HG02981 (cell line): ENCODE data around the gene SULT4A1.
"Not testable (repeated sequence)": the region's sequence is repeated elsewhere in the genome, so short reads cannot be mapped to it uniquely, and the experiment has no call there.

Source experiments
- ATAC-seq: cut with Tn5 transposase; IDR thresholded peaks from one replicate; pipeline ENCODE4 v1.9.1; 2021; ENCODE audit warnings: mild to moderate bottlenecking, moderate library complexity; ENCODE audit not compliant: unreplicated experiment

The SULT4A1 gene

DNA sequence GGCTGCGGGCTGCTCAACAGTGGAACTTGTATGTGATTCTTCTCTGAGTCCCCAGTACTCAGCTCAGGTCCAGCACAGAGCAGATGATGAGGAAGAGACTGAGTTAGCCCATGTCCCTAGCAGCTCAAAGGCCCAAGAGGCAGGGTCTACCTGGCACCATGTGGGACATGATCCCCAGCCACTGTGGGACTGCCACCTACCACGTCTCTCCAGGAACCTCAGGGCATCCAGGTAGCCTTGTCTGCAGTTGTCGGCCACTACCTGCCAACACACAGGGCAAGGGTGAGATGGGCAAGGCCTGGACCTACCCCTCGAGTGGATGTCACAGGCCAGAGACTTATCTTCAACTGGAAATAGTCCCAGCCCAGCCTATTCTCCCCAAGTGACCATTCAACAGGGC is 25.1 kb upstream of the SULT4A1 start:
- ATAC-seq, result no peak

DNA sequence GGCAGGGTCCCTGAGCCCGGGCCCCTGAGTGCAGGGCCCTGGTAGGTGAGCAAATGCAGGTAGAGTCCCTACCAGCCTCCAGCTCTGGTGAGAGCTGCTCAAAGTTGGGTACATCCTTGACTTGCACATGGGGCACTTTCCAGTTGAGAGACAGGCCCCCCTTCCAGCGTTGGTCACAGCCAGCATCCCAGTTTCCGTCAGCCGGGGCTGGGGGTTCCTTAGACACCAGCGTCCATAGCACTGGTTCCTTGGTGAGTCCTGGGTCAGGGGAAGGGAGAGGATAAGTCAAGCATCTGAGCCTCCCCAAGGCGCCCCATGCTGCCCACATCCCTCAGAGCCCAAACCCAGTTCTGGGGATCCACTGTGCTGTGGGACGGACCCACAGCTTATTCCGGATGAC is 23.9 kb upstream of the SULT4A1 start:
- ATAC-seq, result no peak

DNA sequence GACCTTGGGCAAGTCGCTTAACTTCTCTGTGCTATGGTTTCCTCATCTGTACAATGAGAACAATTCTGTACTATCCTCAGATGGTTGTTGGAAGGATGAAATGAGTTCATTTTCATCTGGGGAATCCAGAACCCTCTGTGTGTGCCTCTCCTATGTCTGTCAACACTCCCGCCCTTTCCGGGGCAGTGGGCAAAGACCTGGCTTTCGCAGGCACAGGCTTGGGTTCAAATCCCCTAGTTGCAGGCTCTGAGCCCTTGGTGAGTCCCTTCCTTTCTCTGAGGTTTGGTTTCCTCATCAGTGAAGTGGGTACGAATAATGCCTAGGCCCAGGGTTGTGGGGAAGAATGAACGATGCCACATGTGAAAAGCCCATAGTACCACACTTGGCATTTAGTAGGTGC is 23.5 kb upstream of the SULT4A1 start:
- no peak for ATAC-seq

DNA sequence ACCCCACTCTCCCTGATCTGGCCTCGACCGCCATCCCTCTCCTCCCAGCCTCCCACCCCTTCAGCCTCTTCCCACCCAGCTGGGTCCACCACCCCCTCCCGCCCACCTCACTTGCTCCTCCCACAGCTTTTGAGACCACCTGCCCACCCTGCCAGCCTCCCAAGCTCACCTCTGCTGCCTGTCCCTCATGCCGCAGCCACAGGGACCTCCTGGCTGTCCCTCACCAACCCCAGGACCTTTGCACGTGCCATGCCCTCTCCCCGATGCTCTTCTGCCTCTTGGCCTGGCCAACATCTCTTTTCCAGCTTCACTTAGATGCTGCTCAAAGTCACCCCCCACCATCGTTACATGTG is 23.0 kb upstream of the SULT4A1 start:
- no peak for ATAC-seq

DNA sequence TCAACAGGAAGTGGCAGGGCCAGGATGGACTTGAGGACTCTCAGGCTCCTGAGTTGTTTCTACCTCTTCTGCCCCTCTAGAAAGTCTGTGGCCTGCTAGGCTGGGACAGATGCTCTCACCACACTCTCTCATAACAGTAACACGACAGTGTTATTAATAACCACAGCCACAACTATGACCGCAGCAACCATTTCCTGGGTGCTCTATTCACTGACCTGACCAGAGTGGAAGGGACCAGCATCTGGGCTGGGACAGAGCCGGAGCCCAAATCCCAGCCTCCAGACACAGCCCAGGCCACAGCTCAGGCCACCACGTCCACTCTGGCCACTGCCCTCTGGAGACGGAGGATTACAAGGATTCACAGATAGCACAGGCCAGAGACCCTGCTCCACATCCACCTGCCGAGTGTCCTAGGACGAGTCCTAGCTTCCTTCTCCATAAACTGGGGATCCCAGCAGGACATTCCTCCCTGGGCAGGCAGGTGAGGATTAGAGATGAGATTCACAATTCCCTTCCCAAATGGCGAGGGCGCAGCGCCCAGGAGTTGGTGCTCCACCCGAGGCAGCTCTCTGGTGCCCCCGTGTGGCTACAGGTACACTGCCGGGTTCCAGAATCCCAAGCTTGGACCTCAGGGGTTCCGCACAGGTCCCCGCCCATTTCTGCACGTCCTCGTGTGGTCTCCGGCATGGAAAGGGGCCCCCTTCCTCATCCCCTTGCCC is 22.4 kb upstream of the SULT4A1 start:
- no peak for ATAC-seq

DNA sequence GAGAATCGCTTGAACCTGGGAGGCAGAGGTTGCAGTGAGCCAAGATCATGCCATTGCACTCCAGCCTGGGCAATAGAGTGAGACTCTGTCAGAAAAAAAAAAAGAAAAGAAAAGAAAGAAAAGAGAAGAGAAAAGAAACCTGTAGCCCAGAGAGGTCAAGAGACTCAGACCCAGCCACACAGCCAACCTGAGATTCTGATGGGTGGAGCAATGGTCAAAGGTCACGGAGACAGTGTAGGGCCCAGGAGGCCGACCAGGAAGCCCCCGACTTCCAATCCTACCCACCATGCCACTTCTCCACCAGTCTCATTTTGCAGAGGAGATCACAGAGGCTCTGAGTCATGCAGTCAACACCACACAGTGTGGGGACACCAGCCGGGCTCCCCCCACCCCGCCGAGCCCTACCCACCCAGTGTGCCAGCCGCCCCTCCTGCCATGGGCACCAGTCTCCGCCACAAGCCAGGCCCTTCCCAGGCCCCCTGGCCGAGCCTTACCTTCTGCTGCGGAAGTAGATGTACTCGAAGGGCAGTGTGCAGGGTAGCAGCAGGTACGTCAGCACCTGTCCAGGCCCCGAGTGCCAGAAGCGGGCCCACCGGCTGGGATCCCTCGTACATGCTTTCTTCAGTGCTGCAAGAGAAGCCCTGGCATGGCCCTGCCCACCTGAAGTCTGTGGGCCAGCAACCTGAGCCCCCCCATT is 21.6 kb upstream of the SULT4A1 start:
- no peak for ATAC-seq

DNA sequence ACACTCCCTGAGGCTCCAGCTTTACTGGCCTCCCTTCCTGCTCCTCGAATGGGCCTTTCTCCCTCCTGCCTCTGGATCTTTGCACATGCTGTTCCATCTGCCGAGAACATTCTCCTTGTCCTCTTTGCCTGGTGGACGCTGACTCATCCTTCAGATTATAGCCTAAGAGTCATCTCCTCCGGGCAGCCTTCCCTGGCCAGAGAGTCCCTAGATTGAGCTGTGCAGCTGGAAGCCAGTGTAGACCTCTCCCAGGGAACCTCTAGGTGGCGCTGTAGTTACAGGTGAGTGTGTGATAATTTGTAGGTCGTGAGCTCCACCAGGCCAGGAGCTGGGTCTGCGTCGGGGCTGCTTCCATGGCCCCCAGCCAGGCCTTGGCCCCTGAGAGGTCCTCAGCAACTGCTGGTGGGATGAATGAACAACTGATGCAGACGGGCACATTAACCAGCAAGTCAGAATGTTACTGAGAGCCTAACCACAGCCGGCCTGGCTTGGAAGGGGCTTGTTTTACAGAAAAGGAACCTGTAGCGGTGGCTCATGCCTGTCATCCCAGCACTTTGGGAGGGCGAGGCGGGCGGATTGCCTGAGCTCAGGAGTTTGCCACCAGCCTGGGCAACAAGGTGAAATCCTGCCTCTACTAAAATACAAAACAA is 20.8 kb upstream of the SULT4A1 start:
- ATAC-seq, result no peak

DNA sequence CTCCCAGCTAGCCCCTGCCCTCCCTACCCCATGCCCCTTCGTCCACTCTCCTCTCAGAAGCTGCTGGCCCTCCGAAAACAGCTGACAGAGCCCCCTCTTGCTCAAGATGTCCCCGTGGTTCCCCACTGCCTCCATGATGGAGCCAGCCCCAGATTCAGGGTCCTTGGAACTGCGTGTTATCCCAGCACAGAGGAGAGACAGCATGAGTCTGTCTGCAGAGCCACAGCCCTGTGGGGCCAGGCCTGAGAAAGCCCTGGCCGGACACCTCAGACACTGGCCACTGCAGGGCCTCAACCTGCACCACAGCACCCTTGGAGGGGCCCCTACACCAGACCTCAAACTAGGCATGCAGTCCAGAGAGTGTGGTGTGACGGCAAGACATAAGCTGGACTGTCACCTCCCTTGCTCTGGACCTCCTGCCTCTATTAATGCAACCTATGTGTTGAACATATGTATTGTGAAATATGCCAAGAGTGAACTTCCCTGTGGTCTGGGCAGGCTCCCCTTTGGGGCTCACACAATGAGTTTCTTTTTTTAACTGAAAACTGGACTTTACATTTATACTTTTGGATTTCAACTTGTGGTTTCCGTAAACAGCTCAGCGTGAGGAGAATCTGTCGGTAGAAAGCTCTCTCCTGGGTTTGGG is 19.9 kb upstream of the SULT4A1 start:
- ATAC-seq, result no peak

DNA sequence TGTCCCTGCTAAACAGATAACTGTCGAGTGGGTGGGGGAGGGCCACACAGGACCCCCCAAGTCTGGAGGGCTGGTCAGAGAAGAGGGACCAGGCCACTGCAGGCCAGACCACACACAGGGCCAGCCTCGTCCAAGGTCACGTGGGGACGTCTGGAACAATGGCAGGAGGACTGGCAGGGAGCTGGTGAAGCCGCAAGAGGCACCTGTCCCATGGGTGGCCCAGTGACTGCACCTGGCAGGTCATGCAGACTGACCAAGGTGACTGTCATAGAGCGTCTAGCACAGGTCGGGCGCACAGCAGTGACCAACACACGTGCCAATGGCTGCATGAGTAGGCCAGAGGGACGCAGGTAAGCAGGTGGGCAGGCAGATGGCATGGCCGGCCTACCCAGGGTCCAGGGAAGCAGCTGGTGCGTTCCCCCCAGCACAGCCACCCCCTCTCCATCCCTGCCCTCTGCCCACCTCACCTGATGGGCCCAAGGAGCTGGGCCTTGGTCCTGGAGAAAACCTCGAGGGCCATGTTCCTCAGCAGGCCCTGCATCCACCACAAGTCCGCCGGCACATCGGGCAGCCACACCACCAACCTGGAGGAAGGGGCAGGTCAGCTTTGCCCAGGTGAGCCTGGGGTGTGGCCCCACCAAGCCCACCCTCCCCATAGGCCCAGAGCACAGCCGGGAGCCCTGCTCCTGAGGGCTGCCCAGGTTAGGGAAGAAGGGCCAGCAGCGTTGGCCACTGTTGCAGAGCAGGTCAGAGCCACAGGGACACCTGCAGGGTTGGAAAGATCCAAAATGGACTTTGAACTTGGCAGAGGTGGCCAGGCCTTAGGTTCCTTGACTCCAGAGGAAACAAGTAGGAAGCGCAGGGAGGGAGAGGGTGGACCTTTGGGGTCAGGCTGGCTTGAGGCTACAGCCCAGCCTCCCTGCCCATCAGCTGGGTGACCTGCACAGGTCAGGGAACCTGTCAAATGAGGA is 19.1 kb upstream of the SULT4A1 start:
- ATAC-seq, result no peak

DNA sequence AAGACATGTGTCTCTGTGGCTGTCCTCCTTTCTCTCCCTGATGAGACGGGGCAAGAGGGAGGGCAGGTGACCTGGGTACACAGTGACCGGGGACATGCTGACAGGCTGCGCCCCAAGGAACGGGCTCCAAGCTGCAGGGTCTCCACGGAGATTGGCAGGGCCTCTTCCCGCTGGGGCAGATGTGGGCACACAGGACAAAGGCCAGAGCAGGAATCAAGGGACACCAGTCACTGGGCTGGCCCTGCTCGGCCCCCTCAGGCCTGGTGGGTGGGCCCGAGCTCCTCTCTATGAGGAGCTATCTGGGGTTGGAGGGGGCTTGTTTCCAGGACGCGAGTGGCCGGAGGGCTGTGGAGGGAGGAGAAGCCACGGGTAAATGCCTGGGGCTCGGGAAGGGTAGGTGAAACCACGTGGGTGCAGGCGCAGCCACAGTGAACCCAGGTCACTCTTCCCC is 18.3 kb upstream of the SULT4A1 start:
- ATAC-seq, result no peak

DNA sequence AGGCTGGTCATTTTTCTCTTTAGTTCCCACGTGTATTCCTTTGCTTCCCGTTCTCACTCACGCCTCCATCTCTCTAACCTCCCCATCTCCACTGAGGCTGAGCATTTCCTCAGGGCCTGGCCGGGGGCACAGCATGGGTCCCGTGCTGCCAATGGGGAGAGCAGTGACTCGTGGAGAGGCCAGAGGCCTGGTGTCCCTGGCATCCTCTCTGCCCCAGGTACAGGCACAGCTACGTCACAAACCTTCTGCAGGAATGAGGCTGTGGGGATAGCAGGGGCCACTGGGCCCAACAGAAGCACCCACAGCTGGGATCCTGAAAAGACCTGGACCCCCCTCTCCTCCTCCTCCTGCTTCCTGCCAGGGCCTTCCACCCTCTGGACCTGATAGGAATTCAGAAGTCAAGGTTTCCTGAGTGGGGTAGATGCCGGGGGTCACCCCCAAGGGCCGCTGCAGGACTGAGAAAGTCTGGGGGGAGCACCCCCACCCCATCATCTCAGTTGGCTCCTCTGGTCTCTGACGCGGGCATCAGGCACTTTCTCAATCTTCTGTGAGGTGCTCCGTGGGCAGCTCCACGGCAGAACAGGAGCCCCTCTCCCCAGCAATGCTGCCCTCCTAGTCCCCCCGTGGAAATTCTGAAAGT is 17.7 kb upstream of the SULT4A1 start:
- ATAC-seq, result no peak

DNA sequence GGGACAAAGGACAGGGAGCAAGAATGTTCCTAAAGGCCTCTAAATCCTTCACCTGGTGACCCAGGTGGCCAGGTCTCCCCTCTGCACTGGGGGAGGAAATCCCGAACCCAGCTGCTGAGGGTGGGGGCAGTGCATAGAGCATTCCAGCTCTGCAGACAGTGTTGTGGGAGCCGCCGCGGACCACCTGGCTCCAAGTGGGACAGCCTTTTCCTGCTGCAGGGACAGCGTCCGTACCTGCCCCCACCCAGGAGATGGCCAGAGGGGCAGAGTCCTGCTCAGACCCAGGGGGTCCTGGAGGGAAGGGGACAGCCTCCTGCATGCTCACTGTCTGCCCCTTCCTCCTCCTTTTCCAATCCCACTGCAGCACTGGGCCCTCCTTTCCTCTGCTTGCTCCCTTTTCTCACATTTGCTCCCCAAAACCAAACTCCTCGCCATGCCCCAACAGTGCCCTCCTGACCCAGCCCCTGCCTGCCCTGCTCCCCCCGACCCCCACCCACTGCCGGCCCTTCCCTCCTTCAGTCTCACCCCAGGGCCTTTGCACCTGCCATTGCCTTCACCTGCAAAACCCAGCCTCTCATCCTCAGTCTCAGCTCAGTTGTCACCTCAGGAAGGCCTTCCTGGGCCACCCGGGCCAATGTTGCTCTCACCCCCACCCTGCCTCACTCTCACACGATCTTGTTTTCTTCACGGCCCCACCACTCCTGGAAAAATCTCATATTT is 16.7 kb upstream of the SULT4A1 start:
- ATAC-seq, result no peak

DNA sequence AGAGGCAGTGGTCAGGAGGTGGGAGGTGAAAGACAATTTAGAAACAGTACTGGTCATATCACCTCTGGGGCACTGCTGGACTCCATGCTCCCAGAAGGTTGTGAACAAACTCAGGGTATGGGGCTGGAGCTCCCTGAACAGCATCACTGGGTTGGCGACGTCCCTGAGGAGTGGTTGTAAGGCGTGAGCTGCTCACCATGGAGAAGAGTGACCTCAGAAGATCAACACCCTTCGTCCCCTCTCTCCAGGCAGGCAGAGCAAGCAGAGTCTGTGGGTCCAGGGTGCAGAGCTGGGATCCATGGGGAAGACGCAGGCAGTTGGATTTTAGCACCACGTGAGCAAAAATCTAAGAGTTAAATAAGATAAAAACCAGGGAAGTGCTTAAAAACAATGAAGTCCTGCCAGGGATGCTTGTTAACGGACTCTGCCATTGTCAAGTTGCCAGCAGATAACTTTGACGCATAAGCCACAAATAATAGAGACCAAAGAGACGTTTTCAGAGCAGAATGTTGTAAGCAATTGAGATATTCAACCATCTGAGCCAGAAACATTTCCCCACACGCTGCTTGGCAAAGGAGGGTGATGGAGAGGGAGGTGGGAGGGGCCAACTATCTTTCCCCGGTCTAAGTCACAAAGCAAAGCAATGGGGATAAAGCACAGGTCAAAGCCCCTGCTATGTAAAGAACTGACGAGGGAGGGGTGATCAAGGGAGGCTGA is 15.9 kb upstream of the SULT4A1 start:
- no peak for ATAC-seq

DNA sequence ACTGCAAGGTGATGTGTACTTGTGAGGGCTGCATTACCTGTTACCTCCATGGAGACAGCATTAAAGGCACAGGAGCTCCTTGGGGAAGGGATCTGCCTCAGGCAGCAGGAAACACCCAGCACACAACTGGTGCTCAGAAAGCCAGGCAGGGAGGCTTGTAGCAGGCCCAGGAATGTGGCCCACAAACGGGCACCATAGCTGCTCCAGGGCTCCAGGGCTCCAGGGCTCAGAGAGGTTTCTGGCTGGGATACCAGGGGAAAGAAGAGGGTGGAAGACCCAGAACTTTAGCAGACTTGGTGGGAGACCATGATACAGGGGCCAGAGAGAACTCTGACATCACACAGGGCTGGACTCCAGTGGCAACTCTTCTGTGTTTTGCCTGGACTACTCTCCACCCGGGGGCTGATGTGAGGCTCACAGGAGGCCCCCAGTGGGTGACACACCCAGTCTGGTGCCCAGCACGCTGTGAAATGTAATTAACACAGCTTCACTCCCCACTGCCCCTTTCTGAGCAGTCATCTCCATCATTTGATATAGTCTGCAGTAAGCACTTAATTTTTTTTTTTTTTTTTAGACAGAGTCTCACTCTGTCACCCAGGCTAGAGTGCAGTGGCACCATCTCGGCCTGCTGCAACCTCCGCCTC is 14.7 kb upstream of the SULT4A1 start:
- ATAC-seq, result no peak

DNA sequence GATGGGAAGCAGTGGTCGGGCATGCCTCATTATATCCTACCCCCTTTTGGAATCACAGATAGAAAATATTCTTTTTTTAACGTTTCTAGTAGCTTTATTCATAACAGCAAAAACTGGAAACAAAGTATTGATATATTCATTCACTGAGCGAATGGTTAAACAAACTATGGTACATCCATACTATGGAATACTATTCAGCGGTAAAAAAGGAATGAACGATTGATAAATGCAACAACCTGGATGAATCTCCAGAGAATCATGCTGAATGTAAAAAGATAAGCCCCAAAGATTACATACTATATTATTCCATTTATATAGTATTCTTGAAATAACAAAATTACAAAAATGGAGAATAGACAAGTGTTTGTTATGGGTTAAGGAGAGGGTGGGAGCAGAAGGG is 7.5 kb upstream of the SULT4A1 start:
- ATAC-seq, result no peak

DNA sequence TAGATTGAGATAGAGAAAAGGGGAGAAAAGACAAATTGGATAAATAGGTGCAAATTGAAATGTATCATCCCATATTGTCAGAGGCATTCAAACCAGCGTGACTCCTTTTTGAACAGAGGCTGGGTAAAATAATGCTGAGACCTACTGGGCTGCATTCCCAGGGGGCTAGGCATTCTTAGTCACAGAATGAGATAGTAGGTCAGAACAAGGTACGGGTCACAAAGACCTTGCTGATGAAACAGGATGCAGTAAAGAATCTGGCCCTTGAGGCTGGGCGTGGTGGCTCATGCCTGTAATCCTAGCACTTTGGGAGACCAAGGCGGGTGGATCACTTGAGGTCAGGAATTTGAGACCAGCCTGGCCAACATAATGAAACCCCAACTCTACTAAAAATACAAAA is 6.7 kb upstream of the SULT4A1 start:
- not testable (repeated sequence) for ATAC-seq

DNA sequence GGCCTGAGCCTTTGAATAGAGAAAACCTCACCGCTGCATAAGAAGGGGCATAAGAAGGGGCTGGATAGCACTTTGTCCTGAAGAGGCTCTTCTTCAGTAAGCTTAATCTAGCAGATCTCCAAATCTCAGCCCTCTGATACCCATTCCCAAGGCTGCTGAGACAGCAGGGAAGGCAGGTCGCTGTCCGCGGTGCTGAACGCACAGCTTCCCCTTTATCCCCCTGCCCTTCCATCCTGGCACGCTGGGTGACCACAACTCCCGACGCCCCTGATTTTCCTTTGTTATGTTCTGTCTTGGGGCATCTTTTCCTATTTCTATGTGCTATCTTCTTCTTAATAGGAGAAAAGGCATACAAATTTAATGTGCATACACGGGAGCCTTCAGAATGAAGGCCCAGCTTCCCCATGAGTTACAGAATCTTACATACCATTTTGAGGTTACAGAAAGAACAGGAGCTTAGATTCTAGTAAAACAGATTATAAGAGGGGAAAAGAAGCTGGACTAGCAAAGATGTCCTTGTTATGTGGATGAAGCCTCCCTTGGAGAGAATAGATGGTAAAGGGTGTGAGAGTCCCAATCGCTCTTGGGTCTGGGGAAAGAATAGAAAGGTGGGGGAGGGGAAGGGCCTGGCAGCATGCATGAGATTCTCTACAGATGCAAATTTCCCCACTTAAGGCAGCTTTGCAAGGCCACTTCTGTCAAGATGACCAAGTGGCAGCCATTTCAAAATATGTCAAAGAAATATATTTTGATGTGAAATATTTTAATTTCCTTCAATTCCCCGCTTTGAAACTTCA is 5.7 kb upstream of the SULT4A1 start:
- ATAC-seq, result no peak

DNA sequence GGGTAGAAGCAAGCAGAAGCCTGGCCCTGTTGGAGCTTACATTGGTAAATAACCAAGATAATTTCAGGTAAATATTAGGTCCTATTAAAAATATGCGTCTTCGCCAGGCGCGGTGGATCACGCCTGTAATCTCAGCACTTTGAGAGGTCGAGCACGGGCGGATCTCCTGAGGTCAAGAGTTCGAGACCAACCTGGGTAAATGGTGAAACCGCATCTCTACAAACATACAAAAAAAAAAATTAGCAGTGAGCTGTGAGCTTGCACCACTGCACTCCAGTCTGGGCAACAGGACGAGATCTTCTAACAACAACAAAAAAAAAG is 529 bp upstream of the SULT4A1 start:
- ATAC-seq, result no peak
